ENCODE results near the gene TMEM170A.

The TMEM170A gene

DNA sequence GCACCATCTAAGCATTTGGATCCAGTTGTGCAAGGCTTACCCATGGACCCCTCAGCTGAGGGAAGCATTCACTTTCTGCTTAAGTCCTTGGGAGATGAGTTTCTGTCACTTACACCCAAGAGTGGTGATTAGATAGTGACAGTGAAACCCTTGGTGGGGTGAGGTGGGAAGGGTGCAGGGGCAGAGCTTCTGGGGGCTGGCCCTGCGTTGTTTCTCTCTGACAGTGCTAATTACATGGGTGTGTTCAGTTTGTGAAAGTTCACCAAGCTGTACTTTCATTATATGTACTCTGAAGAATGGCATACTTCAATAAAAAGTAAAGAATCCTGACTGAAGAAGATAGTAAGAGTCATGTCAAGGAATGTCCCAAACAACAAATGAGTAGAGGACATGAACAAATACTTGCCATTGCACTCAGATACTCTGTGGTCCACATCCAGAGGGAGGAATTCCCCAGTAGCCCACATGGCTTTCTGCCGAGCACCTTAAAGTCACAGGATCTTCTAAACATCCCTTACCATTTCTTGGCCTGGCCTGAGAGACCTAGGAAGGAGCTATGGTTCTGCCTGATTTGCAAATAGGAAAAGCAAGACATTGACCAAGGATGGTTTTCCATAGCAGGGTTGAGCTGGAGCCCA is 22.3 kb upstream of the TMEM170A start:
- no peak for DNase-seq (ENCODE audit: low spot score)
- Histone ChIP-seq H3K27me3 (ENCODE audit: insufficient read depth, poor library complexity, severe bottlenecking) (no peaks in the 10 kb centered on the region), H3K4me1 (ENCODE audit: insufficient read depth, poor library complexity, severe bottlenecking) (peaks cover 39% of the 10 kb centered on the region), H3K4me3 (ENCODE audit: severe bottlenecking) (no peak overlapping the region), H3K27ac (ENCODE audit: poor library complexity, severe bottlenecking) (peak overlapping the region; percentile 96), H3K9me3 (ENCODE audit: severe bottlenecking) (no peaks in the 10 kb centered on the region), H3K36me3 (ENCODE audit: low read depth) (no peaks in the 10 kb centered on the region)
- no peak for ATAC-seq (ENCODE audit: low read depth)
- TF ChIP-seq, protein P1, sequence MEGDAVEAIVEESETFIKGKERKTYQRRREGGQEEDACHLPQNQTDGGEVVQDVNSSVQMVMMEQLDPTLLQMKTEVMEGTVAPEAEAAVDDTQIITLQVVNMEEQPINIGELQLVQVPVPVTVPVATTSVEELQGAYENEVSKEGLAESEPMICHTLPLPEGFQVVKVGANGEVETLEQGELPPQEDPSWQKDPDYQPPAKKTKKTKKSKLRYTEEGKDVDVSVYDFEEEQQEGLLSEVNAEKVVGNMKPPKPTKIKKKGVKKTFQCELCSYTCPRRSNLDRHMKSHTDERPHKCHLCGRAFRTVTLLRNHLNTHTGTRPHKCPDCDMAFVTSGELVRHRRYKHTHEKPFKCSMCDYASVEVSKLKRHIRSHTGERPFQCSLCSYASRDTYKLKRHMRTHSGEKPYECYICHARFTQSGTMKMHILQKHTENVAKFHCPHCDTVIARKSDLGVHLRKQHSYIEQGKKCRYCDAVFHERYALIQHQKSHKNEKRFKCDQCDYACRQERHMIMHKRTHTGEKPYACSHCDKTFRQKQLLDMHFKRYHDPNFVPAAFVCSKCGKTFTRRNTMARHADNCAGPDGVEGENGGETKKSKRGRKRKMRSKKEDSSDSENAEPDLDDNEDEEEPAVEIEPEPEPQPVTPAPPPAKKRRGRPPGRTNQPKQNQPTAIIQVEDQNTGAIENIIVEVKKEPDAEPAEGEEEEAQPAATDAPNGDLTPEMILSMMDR (IDR thresholded peaks at IDR 0.05; ENCODE audit: poor library complexity, severe bottlenecking), result no peak

DNA sequence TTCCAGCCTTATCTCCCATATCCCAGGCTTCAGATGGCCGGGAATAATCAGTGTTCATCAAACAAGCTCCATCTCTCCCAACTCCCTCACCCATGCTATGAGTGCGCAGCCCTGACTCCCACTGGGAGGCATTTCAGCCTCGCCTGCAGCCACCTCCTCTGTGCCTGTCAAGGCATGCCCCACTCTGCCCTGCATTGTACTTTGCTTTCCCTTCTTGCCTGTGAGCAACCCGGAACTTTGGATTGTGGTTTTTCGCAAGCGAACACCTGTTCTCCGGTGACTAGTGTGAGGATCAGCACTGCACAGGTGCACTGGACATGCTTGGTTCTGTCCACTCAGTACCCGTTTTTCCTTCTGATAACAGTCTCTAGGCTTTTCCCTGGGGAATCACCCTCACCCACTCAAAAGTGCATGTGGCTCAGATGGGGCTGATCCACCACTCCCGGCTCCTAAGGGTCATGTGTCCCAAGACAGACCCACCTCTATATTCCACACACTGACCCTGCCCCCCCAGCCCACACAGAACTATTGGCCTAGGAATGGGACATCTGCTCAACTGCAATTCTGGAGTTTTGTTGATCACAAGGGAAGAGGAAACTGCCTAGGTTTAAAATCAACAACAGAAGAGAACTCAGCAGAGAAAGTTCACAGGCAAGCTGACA is 21.7 kb upstream of the TMEM170A start:
- Histone ChIP-seq H3K27ac (ENCODE audit: poor library complexity, severe bottlenecking) (peak overlapping the region; percentile 96), H3K27me3 (ENCODE audit: insufficient read depth, poor library complexity, severe bottlenecking) (no peaks in the 10 kb centered on the region), H3K36me3 (ENCODE audit: low read depth) (no peaks in the 10 kb centered on the region), H3K4me3 (ENCODE audit: severe bottlenecking) (no peak overlapping the region), H3K9me3 (ENCODE audit: severe bottlenecking) (no peaks in the 10 kb centered on the region), H3K4me1 (ENCODE audit: insufficient read depth, poor library complexity, severe bottlenecking) (peaks cover 39% of the 10 kb centered on the region)
- TF ChIP-seq, protein P1 (IDR thresholded peaks at IDR 0.05; ENCODE audit: poor library complexity, severe bottlenecking), result peak; percentile 8
- ATAC-seq (ENCODE audit: low read depth) (peak; percentile 81), DNase-seq (ENCODE audit: low spot score) (peak; percentile 98)

DNA sequence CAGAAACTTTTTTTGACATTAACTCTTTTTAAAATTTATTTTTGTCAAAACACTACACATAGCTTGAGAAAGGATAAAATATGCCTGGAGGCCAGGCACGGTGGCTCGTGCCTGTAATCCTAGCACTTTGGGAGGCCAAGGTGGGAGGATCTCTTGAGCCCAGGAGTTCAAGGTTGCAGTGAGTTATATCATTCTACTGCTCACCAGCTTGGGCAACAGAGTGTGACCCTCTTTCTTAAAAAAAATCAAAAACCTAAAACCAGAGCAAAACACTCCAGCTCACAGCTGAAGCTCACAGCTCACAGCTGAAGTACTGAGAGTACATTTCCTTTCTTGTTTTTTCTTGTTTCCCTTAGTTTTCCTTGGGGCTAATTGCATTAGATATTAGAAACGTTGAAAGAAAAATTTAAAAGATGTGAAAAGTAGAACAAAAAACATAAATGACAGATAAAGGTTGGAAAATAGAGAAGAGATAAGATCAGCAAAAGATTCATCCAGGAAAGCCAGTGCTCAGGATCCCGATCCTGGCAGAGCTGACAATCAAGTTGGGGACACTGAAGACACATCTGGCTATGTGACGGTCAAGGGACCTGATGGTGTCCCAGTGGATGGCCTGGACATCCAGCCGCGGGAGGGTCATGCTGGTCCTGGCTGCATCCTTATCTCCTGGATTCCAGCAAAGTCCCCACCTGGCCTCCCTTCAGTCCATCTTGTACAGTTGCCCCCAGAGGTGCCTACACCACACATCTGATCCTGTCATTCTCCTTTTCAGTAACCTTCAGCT is 20.9 kb upstream of the TMEM170A start:
- Histone ChIP-seq H3K36me3 (ENCODE audit: low read depth) (no peaks in the 10 kb centered on the region), H3K4me1 (ENCODE audit: insufficient read depth, poor library complexity, severe bottlenecking) (peaks cover 39% of the 10 kb centered on the region), H3K9me3 (ENCODE audit: severe bottlenecking) (no peaks in the 10 kb centered on the region), H3K4me3 (ENCODE audit: severe bottlenecking) (no peak overlapping the region), H3K27ac (ENCODE audit: poor library complexity, severe bottlenecking) (peak overlapping the region; percentile 96), H3K27me3 (ENCODE audit: insufficient read depth, poor library complexity, severe bottlenecking) (no peaks in the 10 kb centered on the region)
- ATAC-seq (ENCODE audit: low read depth), result no peak
- TF ChIP-seq, protein P1 (IDR thresholded peaks at IDR 0.05; ENCODE audit: poor library complexity, severe bottlenecking), result no peak
- no peak for DNase-seq (ENCODE audit: low spot score)

DNA sequence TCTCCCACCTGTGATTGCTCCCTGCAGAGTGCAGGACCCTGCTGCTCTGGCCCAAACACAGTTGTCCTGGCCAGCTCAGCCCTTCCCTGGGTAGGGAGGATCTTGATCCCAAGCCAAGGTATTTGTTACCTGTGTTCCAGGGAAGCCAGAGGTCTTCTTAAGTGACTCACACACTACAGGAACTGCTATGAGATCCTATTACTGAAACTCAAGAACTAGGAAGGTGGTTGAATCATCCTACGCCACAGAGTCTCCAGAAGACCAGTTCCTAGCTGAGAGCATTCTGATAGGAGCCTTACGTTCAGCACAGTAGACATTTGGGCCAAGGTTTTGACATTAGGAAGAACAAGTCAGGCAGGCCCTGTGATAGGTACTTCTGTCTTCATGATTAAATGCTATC is 18.7 kb upstream of the TMEM170A start:
- TF ChIP-seq, protein P1 (IDR thresholded peaks at IDR 0.05; ENCODE audit: poor library complexity, severe bottlenecking), result no peak
- Histone ChIP-seq H3K4me3 (ENCODE audit: severe bottlenecking) (no peak overlapping the region), H3K27ac (ENCODE audit: poor library complexity, severe bottlenecking) (peak overlapping the region; percentile 96), H3K9me3 (ENCODE audit: severe bottlenecking) (no peaks in the 10 kb centered on the region), H3K27me3 (ENCODE audit: insufficient read depth, poor library complexity, severe bottlenecking) (no peaks in the 10 kb centered on the region), H3K36me3 (ENCODE audit: low read depth) (no peaks in the 10 kb centered on the region), H3K4me1 (ENCODE audit: insufficient read depth, poor library complexity, severe bottlenecking) (peaks cover 40% of the 10 kb centered on the region)
- no peak for DNase-seq (ENCODE audit: low spot score)
- peak; percentile 86 for ATAC-seq (ENCODE audit: low read depth)
